GM21786 (cell line): ENCODE data around the gene FAM83D.

ENCODE experiments used
- ATAC-seq: cut with Tn5 transposase; IDR thresholded peaks from one replicate; pipeline ENCODE4 v1.9.1; 2021; ENCODE audit not compliant: unreplicated experiment

The FAM83D gene

GRCh38 chr20:38894091-38894847 is 31.9 kb upstream of the FAM83D start:
- ATAC-seq = no peak

DNA sequence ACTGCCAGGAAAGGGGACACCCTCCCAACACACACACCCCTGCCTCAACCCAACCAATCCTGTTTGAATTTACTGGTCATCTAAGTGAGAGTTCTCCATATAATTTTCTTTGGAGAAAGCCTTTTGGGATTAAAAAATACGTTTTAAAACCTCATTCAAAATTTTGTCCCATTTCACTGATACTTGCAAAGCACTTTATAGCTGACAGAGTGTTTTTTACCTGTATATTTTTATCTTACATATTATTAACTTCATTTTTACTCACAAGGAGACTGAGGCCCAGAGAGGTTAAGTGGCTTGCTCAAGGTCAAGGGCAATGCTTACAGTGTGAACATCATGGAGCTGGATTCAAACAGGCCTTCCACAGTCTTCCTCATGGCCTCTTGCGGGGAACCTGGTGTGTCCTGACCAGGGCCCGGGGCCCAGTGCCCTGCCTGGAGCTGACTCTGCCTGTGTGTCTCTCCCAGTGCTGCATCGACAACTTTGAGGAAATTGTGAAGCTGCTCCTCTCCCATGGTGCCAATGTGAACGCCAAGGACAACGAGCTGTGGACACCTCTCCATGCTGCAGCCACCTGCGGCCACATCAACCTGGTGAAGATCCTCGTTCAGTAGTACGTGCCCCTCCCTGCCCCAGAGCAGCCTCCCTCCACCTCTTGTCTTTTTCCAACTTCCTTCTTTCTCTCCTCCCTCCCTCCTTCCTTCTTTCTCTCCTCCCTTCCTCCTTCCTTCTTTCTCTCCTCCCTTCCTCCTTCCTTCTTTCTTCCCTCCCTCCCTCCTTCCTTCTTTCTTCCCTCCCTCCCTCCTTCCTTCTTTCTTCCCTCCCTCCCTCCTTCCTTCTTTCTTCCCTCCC is 30.9 kb upstream of the FAM83D start:
- ATAC-seq = no peak

- no peak for ATAC-seq
These were observed 30.1 kb upstream of the FAM83D start for GRCh38 chr20:38896009-38896594.

GRCh38 chr20:38897267-38897666 is 28.9 kb upstream of the FAM83D start:
- no peak for ATAC-seq

GRCh38 chr20:38900606-38901005 is 25.6 kb upstream of the FAM83D start:
- ATAC-seq = no peak

- ATAC-seq = no peak
These were observed 23.6 kb upstream of the FAM83D start for GRCh38 chr20:38902601-38903000.

- ATAC-seq = no peak
These were observed 22.9 kb upstream of the FAM83D start for GRCh38 chr20:38903335-38903734.

DNA sequence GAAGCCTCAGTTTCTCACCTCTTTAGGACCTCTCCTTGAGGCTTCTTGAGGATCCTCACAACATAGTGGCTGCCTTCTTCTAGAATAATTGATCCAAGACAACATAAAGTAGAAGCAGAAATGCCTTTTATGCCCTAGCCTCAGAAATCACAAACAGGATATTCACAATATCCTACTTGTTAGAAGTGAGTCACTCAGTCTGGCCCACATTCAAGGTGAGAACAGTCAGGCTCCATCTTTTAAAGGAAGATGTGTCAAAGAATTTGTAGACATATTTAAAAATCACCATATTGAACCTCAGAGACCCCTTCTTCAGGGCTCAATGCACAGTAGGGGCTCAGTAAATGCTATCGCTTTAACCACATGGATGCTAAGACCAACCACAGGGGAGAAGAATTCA is 20.8 kb upstream of the FAM83D start:
- no peak for ATAC-seq

- no peak for ATAC-seq
These were observed 18.1 kb upstream of the FAM83D start for GRCh38 chr20:38907918-38908677.

DNA sequence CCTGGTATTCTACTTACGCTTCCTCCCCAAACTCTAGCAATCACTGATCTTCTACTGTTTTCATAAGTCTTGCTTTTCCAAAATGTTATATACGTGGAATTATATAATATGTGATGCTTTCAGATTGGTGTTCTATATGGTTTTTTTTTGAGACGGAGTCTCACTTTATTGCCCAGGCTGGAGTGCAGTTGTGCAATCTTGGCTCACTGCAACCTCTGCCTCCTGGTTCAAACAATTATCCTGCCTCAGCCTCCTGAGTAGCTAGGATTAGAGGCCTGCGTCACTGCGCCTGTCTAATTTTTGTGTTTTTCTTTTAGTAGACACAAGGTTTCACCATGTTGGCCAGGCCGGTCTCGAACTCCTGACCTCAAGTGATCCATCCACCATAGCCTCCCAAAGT is 10.9 kb upstream of the FAM83D start:
- no peak for ATAC-seq

DNA sequence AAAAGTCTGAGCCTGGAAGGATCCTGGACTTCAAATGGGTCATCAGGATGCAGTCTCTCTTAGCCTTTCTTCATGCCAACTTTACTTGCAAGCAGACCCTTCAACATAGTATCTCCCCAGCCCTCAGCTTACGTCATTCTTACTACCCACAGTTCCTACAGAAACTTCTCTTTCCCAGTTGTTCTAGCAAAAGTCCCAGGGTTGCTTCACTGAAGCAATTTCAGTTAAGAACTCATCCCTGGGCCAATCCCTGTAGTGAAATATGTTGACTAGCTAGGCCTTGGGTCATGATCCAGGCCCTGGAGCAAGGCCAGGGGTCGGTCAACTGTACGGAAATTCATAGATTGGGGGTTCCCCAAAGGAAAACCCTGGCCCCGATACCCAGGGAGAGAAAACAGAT is 8.6 kb upstream of the FAM83D start:
- ATAC-seq = no peak

DNA sequence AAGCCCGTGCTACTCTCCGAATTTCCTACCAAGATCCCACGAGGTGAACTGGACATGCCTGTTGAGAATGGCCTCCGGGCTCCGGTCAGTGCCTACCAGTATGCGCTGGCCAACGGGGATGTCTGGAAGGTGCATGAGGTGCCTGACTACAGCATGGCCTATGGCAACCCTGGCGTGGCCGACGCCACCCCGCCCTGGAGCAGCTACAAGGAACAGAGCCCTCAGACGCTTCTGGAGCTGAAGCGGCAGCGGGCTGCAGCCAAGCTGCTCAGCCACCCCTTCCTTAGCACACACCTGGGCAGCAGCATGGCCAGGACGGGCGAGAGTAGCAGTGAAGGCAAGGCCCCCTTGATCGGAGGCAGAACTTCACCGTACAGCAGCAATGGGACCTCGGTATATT is 8.0 kb upstream of the FAM83D start:
- ATAC-seq = no peak

DNA sequence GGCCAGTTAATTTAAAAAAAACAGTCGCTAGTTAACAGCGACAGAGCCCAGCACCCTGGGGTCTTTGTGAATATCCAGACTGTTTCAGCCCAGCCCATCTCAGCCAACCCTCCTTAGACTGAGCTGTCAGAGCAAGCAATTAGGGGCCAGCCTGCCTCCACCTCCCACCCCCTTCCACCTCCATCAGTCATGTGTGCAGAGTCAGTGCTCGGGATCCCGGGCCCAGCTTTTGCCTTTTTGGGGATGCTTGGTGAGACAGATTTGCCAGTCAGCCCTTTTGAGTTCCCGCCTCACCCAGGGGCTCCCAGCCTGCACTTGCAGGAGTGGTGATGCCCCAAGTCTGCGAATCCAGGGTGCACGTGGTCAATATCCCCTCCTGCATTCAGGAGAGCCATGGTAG is 6.5 kb upstream of the FAM83D start:
- ATAC-seq = no peak

DNA sequence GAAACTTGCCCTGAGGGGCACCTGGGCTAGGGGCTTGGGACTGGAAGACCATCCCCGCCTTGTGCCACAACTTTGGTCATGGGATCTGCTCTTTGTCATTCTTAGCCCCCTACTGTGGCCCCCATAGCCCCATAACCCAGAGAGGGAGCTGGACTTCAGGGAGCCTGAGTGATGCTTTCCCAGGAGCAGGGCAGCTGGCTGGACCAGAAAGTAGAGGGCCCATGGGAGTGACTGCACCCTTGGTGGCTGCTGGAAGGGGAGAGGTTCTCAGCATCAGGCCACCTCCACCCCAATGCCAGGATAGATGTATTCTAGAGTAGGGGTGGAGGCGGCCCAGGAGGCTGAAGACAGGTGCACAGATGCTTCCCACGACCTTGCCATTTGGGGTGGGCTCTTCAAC is 5.8 kb upstream of the FAM83D start:
- ATAC-seq = no peak

- no peak for ATAC-seq
These were observed 5.4 kb upstream of the FAM83D start for GRCh38 chr20:38920851-38921250.

- ATAC-seq = no peak
These were observed 1.5 kb upstream of the FAM83D start for GRCh38 chr20:38924718-38925117.

DNA sequence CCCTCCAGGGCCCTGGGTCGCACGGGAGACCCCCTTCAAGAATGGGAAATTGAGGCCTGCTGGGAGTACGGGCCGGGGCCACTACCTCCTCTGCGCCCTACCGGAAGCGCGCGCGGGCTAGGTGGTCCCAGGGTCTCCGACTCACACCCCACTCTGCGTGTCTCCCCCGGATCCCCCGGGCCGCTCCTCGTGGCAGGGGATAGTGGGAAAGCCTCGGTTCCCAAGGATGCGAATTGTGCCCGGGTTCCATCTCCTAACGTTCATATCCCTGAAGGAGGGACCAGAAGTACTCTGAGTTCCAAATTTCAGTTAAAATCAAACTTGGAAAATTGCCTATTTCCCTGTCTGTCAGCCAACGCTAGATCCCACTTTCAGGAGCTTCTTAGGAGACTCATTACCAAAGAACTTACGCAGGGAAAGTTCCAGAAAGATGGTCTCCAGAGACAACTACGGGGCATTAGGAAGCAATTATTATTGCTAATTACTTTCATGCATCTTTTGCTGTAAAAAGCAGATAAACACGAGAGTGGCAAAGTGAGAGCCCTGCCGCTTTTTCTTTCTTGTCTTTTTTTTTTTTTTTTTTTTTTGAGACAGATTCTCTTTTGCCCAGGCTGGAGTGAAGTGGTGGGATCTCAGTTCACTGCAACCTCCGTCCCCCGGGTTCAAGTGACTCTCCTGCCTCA is 858 bp downstream of the FAM83D start:
- peak; percentile 11 for ATAC-seq

GRCh38 chr20:38927902-38928578 is 1.8 kb downstream of the FAM83D start:
- ATAC-seq = no peak

- no peak for ATAC-seq
These were observed 4.0 kb downstream of the FAM83D start for GRCh38 chr20:38930242-38930569.

DNA sequence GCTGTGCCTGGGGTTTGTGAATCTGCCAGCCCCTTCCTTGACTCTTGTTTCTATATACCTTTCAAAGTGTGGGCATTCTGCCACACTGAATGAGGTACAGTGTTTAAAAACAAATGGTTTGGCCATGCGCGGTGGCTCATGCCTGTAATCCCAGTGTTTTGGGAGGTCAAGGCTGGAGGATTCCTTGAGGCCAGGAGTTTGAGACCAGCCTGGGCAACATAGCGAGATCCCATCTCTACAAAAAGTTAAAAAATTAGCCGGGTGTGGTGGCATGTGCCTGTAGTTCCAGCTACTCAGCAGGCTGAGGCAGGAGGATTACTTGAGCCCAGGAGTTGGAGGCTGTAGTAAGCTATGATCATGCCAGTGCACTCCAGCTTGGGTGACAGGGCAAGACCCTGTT is 5.8 kb downstream of the FAM83D start:
- ATAC-seq = no peak
